Neural cell (in vitro differentiated cells): ENCODE measurements around the gene NECAB3. TPM values are rescaled to one million over a fixed set of nuclear protein-coding genes. Genes with fewer than 3 reads are reported as not detected.

Experiments
- H2AFZ ChIP-seq: fragments of 200-600, 300-800 bp; sonication (generic), shearing (Covaris generic); 2 replicates; pipeline ENCODE4 v1.6.0; 2014; ENCODE audit warnings: low read depth, mild to moderate bottlenecking, antibody characterized with exemption, low read length, moderate library complexity
- H3F3A ChIP-seq: fragments of 200-600 bp; shearing (Covaris generic); 2 replicates; pipeline ENCODE4 v1.6.1; 2016; ENCODE audit warnings: mild to moderate bottlenecking, moderate library complexity, mixed read lengths, antibody characterized with exemption, low read length; ENCODE audit not compliant: insufficient read depth, poor library complexity, severe bottlenecking
- H3K27ac ChIP-seq: fragments of 200-600, 300-800 bp; sonication (generic), shearing (Covaris generic); 2 replicates; pipeline ENCODE4 v1.5.1; 2014; ENCODE audit warnings: mild to moderate bottlenecking, low read length, moderate library complexity
- H3K27me3 ChIP-seq: fragments of 300-800, 200-600 bp; sonication (generic), shearing (Covaris generic); 2 replicates; pipeline ENCODE4 v1.6.0; 2014; ENCODE audit warnings: mild to moderate bottlenecking, low read depth, low read length, moderate library complexity; ENCODE audit not compliant: insufficient read depth
- H3K36me3 ChIP-seq: fragments of 300-800, 200-600 bp; sonication (generic), shearing (Covaris generic); 2 replicates; pipeline ENCODE4 v1.5.1; 2014; ENCODE audit warnings: mild to moderate bottlenecking, antibody characterized with exemption, low read length, moderate library complexity; ENCODE audit not compliant: insufficient read depth
- H3K4me2 ChIP-seq: fragments of 300-800, 200-600 bp; sonication (generic), shearing (Covaris generic); 2 replicates; pipeline ENCODE4 v1.6.0; 2014; ENCODE audit warnings: mild to moderate bottlenecking, low read length
- H3K4me3 ChIP-seq: fragments of 300-800, 200-600 bp; sonication (generic), shearing (Covaris generic); 2 replicates; pipeline ENCODE4 v1.5.1; 2014; ENCODE audit warnings: mild to moderate bottlenecking, low read length, moderate library complexity
- H3K79me2 ChIP-seq: fragments of 200-600 bp; shearing (Covaris generic); replicated peaks from 2 replicates; pipeline ENCODE4 v1.6.0; 2014; ENCODE audit warnings: mild to moderate bottlenecking, low read length, moderate library complexity; ENCODE audit not compliant: insufficient read depth
- H3K9ac ChIP-seq: fragments of 300-800, 200-600 bp; sonication (generic), shearing (Covaris generic); 2 replicates; pipeline ENCODE4 v1.6.1; 2016; ENCODE audit warnings: mild to moderate bottlenecking, low read length, mixed read lengths
- H3K9me2 ChIP-seq: fragments of 200-600 bp; shearing (Covaris generic); 2 replicates; pipeline ENCODE4 v1.6.1; 2016; ENCODE audit warnings: mild to moderate bottlenecking, low read length, mixed read lengths; ENCODE audit not compliant: insufficient read depth
- H3K9me3 ChIP-seq: fragments of 200-600, 300-800 bp; sonication (generic), shearing (Covaris generic); 2 replicates; pipeline ENCODE4 v1.6.1; 2016; ENCODE audit warnings: mild to moderate bottlenecking, mixed run types, low read length, moderate library complexity, mixed read lengths
- H4K20me1 ChIP-seq: fragments of 200-600 bp; shearing (Covaris generic); 2 replicates; pipeline ENCODE4 v1.6.1; 2016; ENCODE audit warnings: mild to moderate bottlenecking, mixed run types; ENCODE audit not compliant: insufficient read depth
- EP300 ChIP-seq: fragments of 450-650 bp; conservative IDR thresholded peaks from 2 replicates; pipeline ENCODE4 v1.6.1; 2014; ENCODE audit warnings: antibody characterized with exemption, mild to moderate bottlenecking, moderate library complexity; ENCODE audit not compliant: poor library complexity, severe bottlenecking
- EZH2 ChIP-seq: fragments of 200-600, 300-800 bp; shearing (Covaris generic), sonication (generic); IDR thresholded peaks from 2 replicates; pipeline ENCODE4 v1.6.1; 2014; ENCODE audit warnings: antibody characterized with exemption, low read length, borderline replicate concordance, mild to moderate bottlenecking; ENCODE audit not compliant: insufficient read depth, poor library complexity, severe bottlenecking
- MXI1 ChIP-seq: fragments of 450-650 bp; conservative IDR thresholded peaks from 2 replicates; pipeline ENCODE4 v1.6.1; 2014; ENCODE audit warnings: antibody characterized with exemption, mild to moderate bottlenecking; ENCODE audit not compliant: poor library complexity, severe bottlenecking
- POLR2AphosphoS5 ChIP-seq: IDR thresholded peaks from 2 replicates; pipeline ENCODE4 v1.6.1; 2012
- RAD21 ChIP-seq: fragments of 450-650 bp; conservative IDR thresholded peaks from 2 replicates; pipeline ENCODE4 v1.6.1; 2014; ENCODE audit warnings: antibody characterized with exemption, mild to moderate bottlenecking, moderate library complexity
- SMC3 ChIP-seq: fragments of 450-650 bp; conservative IDR thresholded peaks from 2 replicates; pipeline ENCODE4 v1.6.1; 2014; ENCODE audit warnings: antibody characterized with exemption, mild to moderate bottlenecking, moderate library complexity; ENCODE audit not compliant: poor library complexity
- TAF1 ChIP-seq: IDR thresholded peaks from 2 replicates; pipeline ENCODE4 v1.6.1; 2012; ENCODE audit warnings: low read depth
- polyA plus RNA-seq: library from polyadenylated mRNA; depleted of rRNA; stranded (reverse); fragments of >200 nt; gene quantifications from 2 replicates; pipeline ENCODE4 v1.2.3, GENCODE V29; 2014
- TF ChIP-seq, protein P1 (sequence below): fragments of 450-650 bp; IDR thresholded peaks from 2 replicates; pipeline ENCODE4 v1.5.1; 2014; ENCODE audit warnings: antibody characterized with exemption, mild to moderate bottlenecking, moderate library complexity; ENCODE audit not compliant: poor library complexity, severe bottlenecking
- TF ChIP-seq, protein P2 (sequence below): IDR thresholded peaks from 2 replicates; pipeline ENCODE4 v1.6.1; 2012; ENCODE audit warnings: borderline replicate concordance

The NECAB3 gene
- polyA plus RNA-seq, 1 donor from 2014 or later = 21.4 TPM

DNA sequence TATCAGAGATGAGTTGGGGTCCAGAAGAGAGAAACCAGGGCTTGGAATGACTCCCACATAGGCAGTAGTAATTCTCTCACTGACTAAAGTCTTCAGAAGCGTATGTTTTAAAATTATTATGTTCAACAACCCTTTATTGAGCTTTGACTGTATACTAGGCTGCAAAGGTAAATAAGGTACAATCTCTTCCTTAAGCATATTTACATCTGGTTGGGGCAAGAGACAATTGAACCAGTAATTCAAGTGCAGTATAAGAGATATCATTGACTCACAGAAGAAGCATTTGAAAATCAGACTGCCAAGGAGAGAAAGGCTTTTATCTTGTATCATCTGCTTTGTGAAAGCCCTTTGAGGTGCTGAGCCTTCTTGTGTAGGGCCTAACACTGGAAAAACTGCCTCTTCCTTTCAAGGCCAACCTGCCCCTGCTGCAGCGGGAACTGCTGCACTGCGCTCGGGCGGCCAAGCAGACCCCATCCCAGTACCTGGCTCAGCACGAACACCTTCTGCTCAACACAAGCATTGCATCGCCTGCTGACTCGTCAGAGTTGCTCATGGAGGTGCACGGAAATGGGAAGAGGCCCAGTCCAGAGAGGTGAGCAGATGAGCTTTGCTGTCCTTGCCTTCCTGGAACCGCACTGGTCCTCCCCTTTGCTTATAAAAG is 51.4 kb downstream of the NECAB3 start:
- Histone ChIP-seq H2AFZ (no peak overlapping the region), H3K9me3 (no peaks in the 10 kb centered on the region), H3K27me3 (no peaks in the 10 kb centered on the region), H3F3A (no peaks in the 10 kb centered on the region), H3K79me2 (no peaks in the 10 kb centered on the region), H4K20me1 (no peaks in the 10 kb centered on the region), H3K36me3 (no peaks in the 10 kb centered on the region), H3K27ac (no peak overlapping the region), H3K4me2 (no peak overlapping the region), H3K9ac (no peak overlapping the region), H3K9me2 (no peaks in the 10 kb centered on the region), H3K4me3 (no peak overlapping the region)
- TF ChIP-seq SMC3 (no peak), MXI1 (no peak), POLR2AphosphoS5 (no peak), EP300 (no peak), TAF1 (no peak), EZH2 (no peak), RAD21 (no peak)
- TF ChIP-seq, protein P1, sequence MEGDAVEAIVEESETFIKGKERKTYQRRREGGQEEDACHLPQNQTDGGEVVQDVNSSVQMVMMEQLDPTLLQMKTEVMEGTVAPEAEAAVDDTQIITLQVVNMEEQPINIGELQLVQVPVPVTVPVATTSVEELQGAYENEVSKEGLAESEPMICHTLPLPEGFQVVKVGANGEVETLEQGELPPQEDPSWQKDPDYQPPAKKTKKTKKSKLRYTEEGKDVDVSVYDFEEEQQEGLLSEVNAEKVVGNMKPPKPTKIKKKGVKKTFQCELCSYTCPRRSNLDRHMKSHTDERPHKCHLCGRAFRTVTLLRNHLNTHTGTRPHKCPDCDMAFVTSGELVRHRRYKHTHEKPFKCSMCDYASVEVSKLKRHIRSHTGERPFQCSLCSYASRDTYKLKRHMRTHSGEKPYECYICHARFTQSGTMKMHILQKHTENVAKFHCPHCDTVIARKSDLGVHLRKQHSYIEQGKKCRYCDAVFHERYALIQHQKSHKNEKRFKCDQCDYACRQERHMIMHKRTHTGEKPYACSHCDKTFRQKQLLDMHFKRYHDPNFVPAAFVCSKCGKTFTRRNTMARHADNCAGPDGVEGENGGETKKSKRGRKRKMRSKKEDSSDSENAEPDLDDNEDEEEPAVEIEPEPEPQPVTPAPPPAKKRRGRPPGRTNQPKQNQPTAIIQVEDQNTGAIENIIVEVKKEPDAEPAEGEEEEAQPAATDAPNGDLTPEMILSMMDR = no peak
- TF ChIP-seq, protein P2, sequence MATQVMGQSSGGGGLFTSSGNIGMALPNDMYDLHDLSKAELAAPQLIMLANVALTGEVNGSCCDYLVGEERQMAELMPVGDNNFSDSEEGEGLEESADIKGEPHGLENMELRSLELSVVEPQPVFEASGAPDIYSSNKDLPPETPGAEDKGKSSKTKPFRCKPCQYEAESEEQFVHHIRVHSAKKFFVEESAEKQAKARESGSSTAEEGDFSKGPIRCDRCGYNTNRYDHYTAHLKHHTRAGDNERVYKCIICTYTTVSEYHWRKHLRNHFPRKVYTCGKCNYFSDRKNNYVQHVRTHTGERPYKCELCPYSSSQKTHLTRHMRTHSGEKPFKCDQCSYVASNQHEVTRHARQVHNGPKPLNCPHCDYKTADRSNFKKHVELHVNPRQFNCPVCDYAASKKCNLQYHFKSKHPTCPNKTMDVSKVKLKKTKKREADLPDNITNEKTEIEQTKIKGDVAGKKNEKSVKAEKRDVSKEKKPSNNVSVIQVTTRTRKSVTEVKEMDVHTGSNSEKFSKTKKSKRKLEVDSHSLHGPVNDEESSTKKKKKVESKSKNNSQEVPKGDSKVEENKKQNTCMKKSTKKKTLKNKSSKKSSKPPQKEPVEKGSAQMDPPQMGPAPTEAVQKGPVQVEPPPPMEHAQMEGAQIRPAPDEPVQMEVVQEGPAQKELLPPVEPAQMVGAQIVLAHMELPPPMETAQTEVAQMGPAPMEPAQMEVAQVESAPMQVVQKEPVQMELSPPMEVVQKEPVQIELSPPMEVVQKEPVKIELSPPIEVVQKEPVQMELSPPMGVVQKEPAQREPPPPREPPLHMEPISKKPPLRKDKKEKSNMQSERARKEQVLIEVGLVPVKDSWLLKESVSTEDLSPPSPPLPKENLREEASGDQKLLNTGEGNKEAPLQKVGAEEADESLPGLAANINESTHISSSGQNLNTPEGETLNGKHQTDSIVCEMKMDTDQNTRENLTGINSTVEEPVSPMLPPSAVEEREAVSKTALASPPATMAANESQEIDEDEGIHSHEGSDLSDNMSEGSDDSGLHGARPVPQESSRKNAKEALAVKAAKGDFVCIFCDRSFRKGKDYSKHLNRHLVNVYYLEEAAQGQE = no peak

DNA sequence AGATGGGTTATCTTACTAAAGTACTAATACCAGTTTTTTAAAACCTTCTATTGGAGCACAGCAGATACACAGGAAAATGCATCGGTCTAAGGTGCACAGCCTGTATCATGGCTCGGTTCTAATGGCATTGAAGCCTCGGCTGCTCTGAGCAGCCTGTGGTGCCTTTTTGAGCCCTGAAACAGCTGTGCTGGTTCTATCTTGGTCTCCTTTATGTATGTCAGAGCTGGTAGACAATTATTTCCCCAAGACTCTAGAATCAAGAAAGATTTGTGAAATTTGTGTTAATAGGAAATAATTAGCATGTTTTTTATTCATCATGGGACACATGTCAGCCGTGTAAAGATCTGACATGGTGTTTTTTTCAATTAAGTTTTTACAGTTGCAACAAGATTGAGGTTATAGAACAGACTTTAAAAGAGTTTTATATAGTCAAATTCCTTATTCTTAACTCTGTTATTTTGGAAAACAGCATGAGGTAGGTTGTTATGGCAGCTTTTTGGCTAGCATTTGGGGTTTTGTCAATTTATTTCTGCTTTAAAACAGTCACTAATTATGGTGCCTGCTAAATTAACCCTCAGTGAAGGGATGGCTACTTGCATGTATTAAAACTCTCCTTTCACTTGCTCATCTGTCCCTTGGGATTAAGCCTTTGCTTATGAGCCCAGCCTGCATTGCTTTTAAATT is 52.4 kb downstream of the NECAB3 start:
- Histone ChIP-seq H3K9me3 (no peaks in the 10 kb centered on the region), H3K79me2 (no peaks in the 10 kb centered on the region), H4K20me1 (no peaks in the 10 kb centered on the region), H3K4me2 (no peak overlapping the region), H2AFZ (no peak overlapping the region), H3K9me2 (no peaks in the 10 kb centered on the region), H3K4me3 (no peak overlapping the region), H3F3A (no peaks in the 10 kb centered on the region), H3K27me3 (no peaks in the 10 kb centered on the region), H3K27ac (no peak overlapping the region), H3K9ac (no peak overlapping the region), H3K36me3 (no peaks in the 10 kb centered on the region)
- TF ChIP-seq, protein P2 = no peak
- no peak for TF ChIP-seq RAD21
- no peak for TF ChIP-seq EP300
- TF ChIP-seq POLR2AphosphoS5 = no peak
- TF ChIP-seq, protein P1 = no peak
- TF ChIP-seq TAF1 = no peak
- TF ChIP-seq EZH2 = no peak
- TF ChIP-seq MXI1 = no peak
- no peak for TF ChIP-seq SMC3
